Endothelial cell of umbilical vein (primary cell): ENCODE measurements around the gene STARD3NL. TPM values are rescaled to one million over a fixed set of nuclear protein-coding genes. Genes with fewer than 3 reads are reported as not detected.
"Not testable (repeated sequence)": the region's sequence is repeated elsewhere in the genome, so short reads cannot be mapped to it uniquely, and the experiment has no call there.

Experiments used
- BruUV-seq: library from RNA; stranded (reverse); fragments of 400-500 nt; replicated peaks from 2 replicates; lab custom pipeline; 2021; lab: Mats Ljungman, UMichigan
- CTCF ChIA-PET: fragments of 300-600, 350-600 bp; sonication (Branson Sonifier 250); formaldehyde crosslinking; loops from one replicate; lab custom pipeline; 2021; ENCODE audit warnings: antibody characterized with exemption, inconsistent platforms; lab: Charles Lee
- POLR2A ChIA-PET: fragments of 300-600, 350-600 bp; sonication (Branson Sonifier 250); formaldehyde crosslinking; loops from one replicate; lab custom pipeline; 2021; ENCODE audit warnings: antibody characterized with exemption, inconsistent platforms; lab: Charles Lee
- DNase-seq: peaks from one replicate; pipeline ENCODE4 v3.0.0-alpha.2; 2011; ENCODE audit warnings: low read depth, low spot score
- FAIRE-seq: peaks from 2 replicates; lab custom pipeline; 2011; peaks lifted over from hg19 to GRCh38; lab: Jason Lieb, UNC
- H2AFZ ChIP-seq: 2 replicates; pipeline ENCODE4 v1.6.0; 2012; ENCODE audit warnings: low read depth, low read length, control low read depth, inconsistent platforms
- H3K27ac ChIP-seq: 2 replicates; pipeline ENCODE4 v1.5.1; 2011; ENCODE audit warnings: low read depth, mild to moderate bottlenecking, control low read depth, low read length, moderate library complexity; ENCODE audit not compliant: insufficient read depth
- H3K27me3 ChIP-seq, 2 experiments: 2 replicates each; pipeline versions ENCODE4 v1.6.0 to v1.6.1; 2011; ENCODE audit warnings: low read length in 2 of 2, mixed read lengths in 1 of 2; ENCODE audit not compliant: control insufficient read depth in 2 of 2, insufficient read depth in 2 of 2
- H3K36me3 ChIP-seq, 2 experiments: 2 replicates in 1 of 2; 3 replicates in 1 of 2; pipeline ENCODE4 v1.5.1; 2011; ENCODE audit warnings: low read length in 2 of 2, mild to moderate bottlenecking in 1 of 2, moderate library complexity in 1 of 2; ENCODE audit not compliant: control insufficient read depth in 2 of 2, insufficient read depth in 2 of 2; ENCODE audit errors: extremely low read depth in 1 of 2
- H3K4me1 ChIP-seq: 3 replicates; pipeline ENCODE4 v1.5.1; 2011; ENCODE audit warnings: mild to moderate bottlenecking, low read length; ENCODE audit not compliant: control insufficient read depth, insufficient read depth; ENCODE audit errors: extremely low read depth
- H3K4me2 ChIP-seq: 2 replicates; pipeline ENCODE4 v1.6.1; 2011; ENCODE audit warnings: low read length, control low read depth, mixed read lengths; ENCODE audit not compliant: insufficient read depth
- H3K4me3 ChIP-seq, 3 experiments: fragments of 200-600 bp in 1 of 3; sonication (generic), shearing (Covaris generic) in 1 of 3; replicated peaks in 1 of 3; 2 replicates each; pipeline ENCODE4 v1.5.1; 2011 to 2016; ENCODE audit warnings: control low read depth in 3 of 3, low read length in 3 of 3, mild to moderate bottlenecking in 2 of 3, inconsistent platforms in 1 of 3, low read depth in 1 of 3, moderate library complexity in 1 of 3; ENCODE audit not compliant: insufficient read depth in 1 of 3
- H3K79me2 ChIP-seq: 2 replicates; pipeline ENCODE4 v1.6.0; 2012; ENCODE audit warnings: low read length, inconsistent platforms; ENCODE audit not compliant: control insufficient read depth, insufficient read depth
- H3K9ac ChIP-seq: replicated peaks from 2 replicates; pipeline ENCODE3; 2011; ENCODE audit warnings: low read length, control low read depth; ENCODE audit not compliant: insufficient read depth; ENCODE audit errors: extremely low read depth
- H3K9me1 ChIP-seq: replicated peaks from 3 replicates; pipeline ENCODE4 v1.6.0; 2011; ENCODE audit warnings: mild to moderate bottlenecking, low read length; ENCODE audit not compliant: control insufficient read depth, insufficient read depth; ENCODE audit errors: extremely low read depth
- H3K9me3 ChIP-seq: replicated peaks from 2 replicates; pipeline ENCODE4 v1.5.1; 2012; ENCODE audit warnings: low read length, inconsistent platforms; ENCODE audit not compliant: control insufficient read depth, insufficient read depth
- H4K20me1 ChIP-seq: replicated peaks from 2 replicates; pipeline ENCODE3; 2011; ENCODE audit warnings: mild to moderate bottlenecking, low read length; ENCODE audit not compliant: control insufficient read depth, insufficient read depth; ENCODE audit errors: extremely low read depth
- EZH2 ChIP-seq: IDR thresholded peaks from 2 replicates; pipeline ENCODE4 v1.6.1; 2012; ENCODE audit warnings: borderline replicate concordance, low read depth, mild to moderate bottlenecking, moderate library complexity, low read length, inconsistent platforms; ENCODE audit not compliant: severe bottlenecking
- FOS ChIP-seq: IDR thresholded peaks from 2 replicates; pipeline ENCODE4 v1.6.1; 2011; ENCODE audit warnings: mild to moderate bottlenecking, low read length, moderate library complexity, borderline replicate concordance; ENCODE audit not compliant: insufficient read depth
- GATA2 ChIP-seq: IDR thresholded peaks from 2 replicates; pipeline ENCODE4 v1.7.0; 2011; ENCODE audit warnings: low read depth, mild to moderate bottlenecking, moderate library complexity, mixed read lengths, low read length; ENCODE audit not compliant: insufficient read length, insufficient read depth
- JUN ChIP-seq: IDR thresholded peaks from 2 replicates; pipeline ENCODE4 v1.6.1; 2011; ENCODE audit warnings: borderline replicate concordance, low read depth; ENCODE audit not compliant: insufficient read length, insufficient read depth
- MYC ChIP-seq: IDR thresholded peaks from one replicate; pipeline ENCODE4 v1.6.1; 2011; ENCODE audit warnings: mild to moderate bottlenecking, low read depth, low read length
- POLR2A ChIP-seq: IDR thresholded peaks from 2 replicates; pipeline ENCODE4 v1.6.1; 2012; ENCODE audit warnings: low read depth, mild to moderate bottlenecking, control low read depth, low read length
- POLR2AphosphoS5 ChIP-seq: IDR thresholded peaks from 2 replicates; pipeline ENCODE4 v1.6.1; 2012; ENCODE audit warnings: low read depth, mild to moderate bottlenecking, control low read depth, low read length, moderate library complexity; ENCODE audit not compliant: insufficient read depth
- dilution Hi-C: fragments of 300-500 bp; cut with MboI; formaldehyde crosslinking; loops from one replicate; pipeline ENCODE4 v1.15.0; 2019; ENCODE audit warnings: low sequenced_read_pairs; ENCODE audit not compliant: extremely low pct_ligation_motif_present
- intact Hi-C: fragments of 100-400 bp; cut with micrococcal nuclease; formaldehyde crosslinking; loops from one replicate; pipeline ENCODE4 v1.10.0; 2022
- polyA plus RNA-seq, 4 experiments: library from polyadenylated mRNA; depleted of rRNA in 3 of 4; stranded (reverse) in 3 of 4; unstranded in 1 of 4; fragments of >200 nt; gene quantifications; 2 replicates each; pipeline versions ENCODE4 v1.2.1 to v1.2.3, GENCODE V29; 2011 to 2012; ENCODE audit warnings: missing spikeins in 1 of 4
- total RNA-seq: library from RNA; stranded (reverse); gene quantifications from 2 replicates; pipeline ENCODE4 v1.2.3, GENCODE V29; 2021
- TF ChIP-seq, protein P1 (sequence below): IDR thresholded peaks from 2 replicates; pipeline ENCODE4 v1.6.1; 2011; ENCODE audit not compliant: insufficient read depth, insufficient read length
- TF ChIP-seq, protein P2 (sequence below), 2 donors: IDR thresholded peaks; 1 replicate in 1 of 2; 2 replicates in 1 of 2; pipeline ENCODE4 v1.5.1; 2011; ENCODE audit warnings: low read length in 2 of 2, mild to moderate bottlenecking in 2 of 2, moderate library complexity in 2 of 2, control low read depth in 1 of 2, inconsistent platforms in 1 of 2, low read depth in 1 of 2; ENCODE audit not compliant: insufficient read depth in 1 of 2; ENCODE audit errors: extremely low read depth in 1 of 2

Gene STARD3NL
- total and polyA plus RNA-seq, 2 donors (not counting 3 experiments of a cell fraction or from before 2014, with no cell fraction given), result 52.8 to 73.6 TPM

DNA sequence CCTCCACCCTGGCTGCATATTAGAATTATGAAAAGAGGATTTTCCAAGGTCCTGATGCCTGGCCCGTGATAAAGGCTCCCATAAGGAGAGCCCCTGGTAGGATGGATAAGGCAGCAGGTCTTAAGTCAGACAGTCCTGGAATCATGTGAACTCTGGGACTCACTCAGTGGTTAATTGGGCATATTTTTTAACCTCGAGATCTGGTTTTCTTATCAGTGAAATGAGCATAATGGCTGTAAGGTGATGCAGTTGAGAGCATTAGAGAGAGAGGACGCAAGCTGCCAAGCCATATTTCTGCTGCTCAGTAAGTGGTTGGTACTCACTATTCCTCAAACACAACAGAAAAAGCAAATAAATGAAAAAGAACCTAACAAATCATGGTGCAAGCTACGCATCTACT, 57.6 kb downstream of the STARD3NL start:
- no TSS peak for BruUV-seq
- Histone ChIP-seq H3K9me1 (no peaks in the 10 kb centered on the region), H3K27ac (no peak overlapping the region), H3K4me1 (no peaks in the 10 kb centered on the region), H4K20me1 (no peaks in the 10 kb centered on the region), H3K4me2 (no peak overlapping the region), H3K9me3 (no peaks in the 10 kb centered on the region), H2AFZ (no peak overlapping the region), H3K4me3 (no peak overlapping the region), H3K36me3 (peaks cover 0 to 5% of the 10 kb centered on the region in 2 experiments), H3K9ac (no peak overlapping the region), H3K79me2 (no peaks in the 10 kb centered on the region), H3K27me3 (peaks cover 0 to 2% of the 10 kb centered on the region in 2 experiments)
- ChIA-PET POLR2A (no interaction called here), CTCF (interaction anchor here (1.0 to 4.3 kb wide), 2 partner anchors 12 to 20 kb away, joined by 4 to 26 read pairs; no protein-coding TSS in a partner anchor)
- FAIRE-seq (no peak), DNase-seq (no peak)
- intact Hi-C loops, result no loop called here
- dilution Hi-C loops, result no loop called here
- no peak for TF ChIP-seq POLR2AphosphoS5
- TF ChIP-seq FOS, result no peak
- no peak for TF ChIP-seq GATA2
- no peak for TF ChIP-seq EZH2
- TF ChIP-seq, protein P1, sequence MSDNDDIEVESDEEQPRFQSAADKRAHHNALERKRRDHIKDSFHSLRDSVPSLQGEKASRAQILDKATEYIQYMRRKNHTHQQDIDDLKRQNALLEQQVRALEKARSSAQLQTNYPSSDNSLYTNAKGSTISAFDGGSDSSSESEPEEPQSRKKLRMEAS, result no peak
- TF ChIP-seq POLR2A, result no peak
- no peak for TF ChIP-seq MYC
- TF ChIP-seq, protein P2, sequence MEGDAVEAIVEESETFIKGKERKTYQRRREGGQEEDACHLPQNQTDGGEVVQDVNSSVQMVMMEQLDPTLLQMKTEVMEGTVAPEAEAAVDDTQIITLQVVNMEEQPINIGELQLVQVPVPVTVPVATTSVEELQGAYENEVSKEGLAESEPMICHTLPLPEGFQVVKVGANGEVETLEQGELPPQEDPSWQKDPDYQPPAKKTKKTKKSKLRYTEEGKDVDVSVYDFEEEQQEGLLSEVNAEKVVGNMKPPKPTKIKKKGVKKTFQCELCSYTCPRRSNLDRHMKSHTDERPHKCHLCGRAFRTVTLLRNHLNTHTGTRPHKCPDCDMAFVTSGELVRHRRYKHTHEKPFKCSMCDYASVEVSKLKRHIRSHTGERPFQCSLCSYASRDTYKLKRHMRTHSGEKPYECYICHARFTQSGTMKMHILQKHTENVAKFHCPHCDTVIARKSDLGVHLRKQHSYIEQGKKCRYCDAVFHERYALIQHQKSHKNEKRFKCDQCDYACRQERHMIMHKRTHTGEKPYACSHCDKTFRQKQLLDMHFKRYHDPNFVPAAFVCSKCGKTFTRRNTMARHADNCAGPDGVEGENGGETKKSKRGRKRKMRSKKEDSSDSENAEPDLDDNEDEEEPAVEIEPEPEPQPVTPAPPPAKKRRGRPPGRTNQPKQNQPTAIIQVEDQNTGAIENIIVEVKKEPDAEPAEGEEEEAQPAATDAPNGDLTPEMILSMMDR (IDR thresholded peaks at IDR 0.05; ENCODE audit: extremely low read depth in 1 of 2, insufficient read depth in 1 of 2, low read depth in 1 of 2, low read length in 2 of 2), result no peak
- no peak for TF ChIP-seq JUN

DNA sequence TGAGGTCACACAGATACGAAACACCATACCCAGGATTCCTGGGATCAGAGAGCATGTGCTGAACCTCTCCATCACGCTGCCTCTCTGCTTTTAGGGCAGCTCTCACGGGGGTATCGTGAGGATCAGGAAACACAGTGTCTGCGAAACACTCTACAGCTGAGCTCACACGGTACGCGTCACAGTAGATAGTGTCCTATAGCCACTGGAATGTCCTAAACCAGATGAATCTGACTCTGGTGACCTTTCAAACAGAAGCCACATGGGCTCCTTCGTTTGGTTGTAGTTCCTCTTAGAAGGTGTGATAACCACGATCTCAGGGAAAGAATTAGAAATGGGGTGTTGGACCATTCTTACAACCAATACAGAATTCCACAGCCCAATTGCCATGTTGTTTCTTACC, 61.1 kb downstream of the STARD3NL start:
- H3K36me3 ChIP-seq, intact Hi-C loops, DNase-seq, H3K4me3 ChIP-seq, H3K27me3 ChIP-seq, H3K27ac ChIP-seq, H3K9me1 ChIP-seq, BruUV-seq, CTCF ChIA-PET, H3K79me2 ChIP-seq, H3K9me3 ChIP-seq, H2AFZ ChIP-seq, FAIRE-seq, dilution Hi-C loops, H3K9ac ChIP-seq, H4K20me1 ChIP-seq, H3K4me2 ChIP-seq, H3K4me1 ChIP-seq, POLR2A ChIA-PET: not testable (repeated sequence)
